Kidney epithelial cell (primary cell): ENCODE results near the gene PPFIBP2. TPM values are rescaled to one million over a fixed set of nuclear protein-coding genes. Genes with fewer than 3 reads are reported as not detected.

Source experiments
- DNase-seq: peaks from one replicate; pipeline ENCODE4 v3.0.0-alpha.2; 2010; ENCODE audit warnings: low read depth
- H3K27me3 ChIP-seq: 2 replicates; pipeline ENCODE4 v1.6.0; 2011; ENCODE audit warnings: low read length; ENCODE audit not compliant: control insufficient read depth, insufficient read depth
- H3K36me3 ChIP-seq: 2 replicates; pipeline ENCODE4 v1.5.1; 2011; ENCODE audit warnings: low read length; ENCODE audit not compliant: control insufficient read depth, insufficient read depth
- H3K4me3 ChIP-seq: 2 replicates; pipeline ENCODE4 v1.5.1; 2011; ENCODE audit warnings: low read depth, mild to moderate bottlenecking, control low read depth, low read length
- total RNA-seq: library from RNA; depleted of rRNA; stranded (reverse); fragments of >200 nt; gene quantifications from 2 replicates; pipeline ENCODE4 v1.2.3, GENCODE V29; 2015
- TF ChIP-seq, protein P1 (sequence below): IDR thresholded peaks from 2 replicates; pipeline ENCODE4 v1.5.1; 2011; ENCODE audit warnings: mild to moderate bottlenecking, moderate library complexity, low read length, control low read depth, inconsistent platforms; ENCODE audit not compliant: insufficient read depth, poor library complexity, severe bottlenecking

The PPFIBP2 gene
- total RNA-seq, 1 donor from 2014 or later = 6.0 TPM

DNA sequence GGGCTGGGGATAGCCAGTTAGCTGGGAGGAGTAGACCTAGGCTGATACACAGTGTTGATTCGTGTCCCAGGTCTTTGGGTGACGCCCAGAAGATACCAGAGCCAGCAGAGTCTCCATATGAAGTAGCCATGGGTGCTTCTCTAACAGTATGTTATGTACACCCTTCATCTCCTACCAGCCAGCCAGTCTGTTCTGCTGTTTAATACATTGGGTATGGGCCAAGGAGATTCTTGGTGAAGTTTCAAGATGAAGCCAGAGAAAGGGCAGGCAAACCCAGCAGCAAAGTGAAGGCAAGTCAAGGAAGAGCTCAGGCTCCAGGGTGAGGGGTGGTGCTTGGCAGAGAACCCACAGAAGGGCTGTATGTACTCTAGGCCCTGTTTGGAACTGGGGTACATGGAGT, 56.4 kb downstream of the PPFIBP2 start:
- TF ChIP-seq, protein P1, sequence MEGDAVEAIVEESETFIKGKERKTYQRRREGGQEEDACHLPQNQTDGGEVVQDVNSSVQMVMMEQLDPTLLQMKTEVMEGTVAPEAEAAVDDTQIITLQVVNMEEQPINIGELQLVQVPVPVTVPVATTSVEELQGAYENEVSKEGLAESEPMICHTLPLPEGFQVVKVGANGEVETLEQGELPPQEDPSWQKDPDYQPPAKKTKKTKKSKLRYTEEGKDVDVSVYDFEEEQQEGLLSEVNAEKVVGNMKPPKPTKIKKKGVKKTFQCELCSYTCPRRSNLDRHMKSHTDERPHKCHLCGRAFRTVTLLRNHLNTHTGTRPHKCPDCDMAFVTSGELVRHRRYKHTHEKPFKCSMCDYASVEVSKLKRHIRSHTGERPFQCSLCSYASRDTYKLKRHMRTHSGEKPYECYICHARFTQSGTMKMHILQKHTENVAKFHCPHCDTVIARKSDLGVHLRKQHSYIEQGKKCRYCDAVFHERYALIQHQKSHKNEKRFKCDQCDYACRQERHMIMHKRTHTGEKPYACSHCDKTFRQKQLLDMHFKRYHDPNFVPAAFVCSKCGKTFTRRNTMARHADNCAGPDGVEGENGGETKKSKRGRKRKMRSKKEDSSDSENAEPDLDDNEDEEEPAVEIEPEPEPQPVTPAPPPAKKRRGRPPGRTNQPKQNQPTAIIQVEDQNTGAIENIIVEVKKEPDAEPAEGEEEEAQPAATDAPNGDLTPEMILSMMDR = no peak
- no peaks in the 10 kb centered on the region for H3K36me3 ChIP-seq
- no peak overlapping the region for H3K4me3 ChIP-seq
- H3K27me3 ChIP-seq = peaks cover 3% of the 10 kb centered on the region
- DNase-seq = no peak

DNA sequence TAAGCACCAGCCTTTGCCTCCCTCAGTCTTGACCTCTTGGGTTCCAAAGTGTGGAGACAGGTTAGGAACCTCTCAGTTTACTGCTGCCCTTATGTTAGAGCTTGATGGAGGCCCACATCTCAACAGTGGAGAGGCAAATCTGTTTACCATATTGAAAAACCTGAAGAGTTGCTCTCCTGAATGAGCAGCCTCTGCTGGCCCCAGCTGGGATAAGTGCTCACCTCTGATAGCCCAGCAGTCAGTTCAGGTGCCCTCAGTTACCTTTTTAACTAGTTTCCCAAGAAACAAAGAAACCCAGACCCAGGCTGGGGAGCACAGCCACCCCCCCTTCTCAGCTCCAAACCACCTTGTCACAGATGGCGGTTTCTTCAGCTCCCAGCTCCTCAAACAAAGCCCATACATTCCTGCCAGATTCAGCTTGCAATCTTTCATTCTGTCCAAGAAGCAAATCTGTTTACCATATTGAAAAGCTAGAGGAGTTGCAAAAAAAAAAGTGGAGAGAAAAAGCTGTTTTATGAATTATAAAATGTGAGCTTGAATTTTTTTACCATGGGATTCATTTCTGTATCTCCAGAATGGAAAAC, 57.2 kb downstream of the PPFIBP2 start:
- TF ChIP-seq, protein P1 = no peak
- H3K27me3 ChIP-seq = peaks cover 3% of the 10 kb centered on the region

DNA sequence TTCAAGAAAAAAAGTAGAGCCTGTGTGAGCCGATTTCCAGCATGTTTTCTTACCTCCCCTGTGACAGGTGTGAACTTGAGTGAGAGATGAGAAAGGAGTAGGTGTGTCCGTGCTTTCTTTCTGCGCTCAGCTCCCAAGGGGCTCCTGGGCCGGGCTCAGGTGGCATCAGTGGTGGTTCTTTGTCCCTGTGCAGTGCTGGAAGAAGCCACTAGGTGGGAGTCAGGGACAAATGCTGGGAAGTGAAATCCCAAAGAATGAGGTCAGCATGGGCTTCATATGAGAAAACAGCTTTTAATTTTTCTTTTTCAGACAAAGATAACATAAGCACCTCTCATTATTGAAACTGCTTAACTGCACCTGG, 57.8 kb downstream of the PPFIBP2 start:
- DNase-seq = no peak
- TF ChIP-seq, protein P1 = peak; percentile 95
- no peak overlapping the region for H3K4me3 ChIP-seq
- H3K36me3 ChIP-seq = no peaks in the 10 kb centered on the region
- peaks cover 3% of the 10 kb centered on the region for H3K27me3 ChIP-seq

More for the DNA sequence above, 57.2 kb downstream of the PPFIBP2 start:
- no peak for DNase-seq
- Histone ChIP-seq H3K4me3 (no peak overlapping the region), H3K36me3 (no peaks in the 10 kb centered on the region)

DNA sequence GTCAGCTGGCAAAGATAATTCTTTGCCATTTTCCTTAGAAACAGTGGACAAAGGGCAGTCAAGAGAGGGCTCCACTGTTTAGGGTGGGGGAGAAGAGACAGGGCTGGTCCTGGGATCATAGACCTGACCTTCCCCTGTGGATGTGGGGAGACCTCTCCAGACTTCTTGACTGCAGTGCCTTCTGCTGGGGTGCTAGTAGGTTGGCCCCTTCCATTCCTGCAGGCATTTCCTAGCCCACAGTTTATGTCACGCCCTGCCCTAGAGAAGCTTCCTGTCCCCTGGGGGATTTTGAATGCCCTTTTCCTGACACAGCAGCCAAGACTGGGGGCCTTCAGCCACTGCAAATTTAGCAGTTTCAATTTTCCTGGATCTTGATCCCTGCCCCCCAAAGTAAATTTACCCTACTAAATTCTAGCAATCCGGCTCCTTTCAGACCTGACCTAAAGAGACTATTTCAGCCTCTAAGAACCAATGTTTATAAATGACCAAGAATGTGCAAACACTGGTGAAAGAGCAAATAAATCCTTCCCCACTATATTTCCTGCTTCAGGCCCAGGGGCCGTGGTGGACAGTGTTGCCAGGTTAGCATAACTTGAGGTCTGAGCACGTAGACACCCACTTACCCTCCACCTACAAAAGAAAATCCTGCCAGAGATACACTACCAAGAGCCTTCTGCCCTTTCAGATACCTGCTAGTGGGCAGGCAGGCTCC, 58.4 kb downstream of the PPFIBP2 start:
- TF ChIP-seq, protein P1 = no peak
- no peak for DNase-seq
- H3K4me3 ChIP-seq = no peak overlapping the region
- H3K36me3 ChIP-seq = no peaks in the 10 kb centered on the region
- peaks cover 3% of the 10 kb centered on the region for H3K27me3 ChIP-seq

DNA sequence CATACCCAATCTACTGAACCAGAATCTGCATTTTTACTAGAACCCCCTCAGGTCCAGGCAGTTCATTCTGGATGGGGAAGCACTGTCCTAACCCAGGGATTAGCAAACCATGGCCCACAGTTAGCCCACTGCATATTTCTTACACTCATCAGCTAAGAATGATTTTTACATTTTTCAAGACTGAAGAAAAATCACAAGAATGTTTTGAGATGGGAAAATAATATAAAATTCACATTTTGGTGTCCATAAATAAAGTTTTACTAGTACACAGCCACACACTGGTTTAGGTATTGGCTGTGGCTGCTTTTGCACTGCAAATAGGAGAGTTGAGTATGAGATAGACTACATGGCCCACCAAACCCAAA, 59.4 kb downstream of the PPFIBP2 start:
- no peak overlapping the region for H3K4me3 ChIP-seq
- H3K36me3 ChIP-seq = no peaks in the 10 kb centered on the region
- DNase-seq = no peak
- TF ChIP-seq, protein P1 = no peak
- peaks cover 3% of the 10 kb centered on the region for H3K27me3 ChIP-seq
